K562 (cell line): ENCODE data around the gene C22orf39.

Experiments used
- ARID2 ChIP-seq: fragments of 450-650 bp; IDR thresholded peaks from 2 replicates; pipeline ENCODE4 v1.6.1; 2017; ENCODE audit warnings: antibody characterized with exemption, mild to moderate bottlenecking
- CHAMP1 ChIP-seq: fragments of 450-650 bp; IDR thresholded peaks from 2 replicates; pipeline ENCODE4 v1.6.1; 2016; ENCODE audit warnings: mild to moderate bottlenecking
- CREB1 ChIP-seq, 2 experiments: sonication (generic) in 1 of 2; formaldehyde crosslinking in 1 of 2; IDR thresholded peaks; 2 replicates each; pipeline versions ENCODE4 v1.6.1 to v1.8.0; 2012 to 2022; ENCODE audit warnings: inconsistent platforms in 1 of 2, mild to moderate bottlenecking in 1 of 2, missing genetic modification reagents in 1 of 2, moderate library complexity in 1 of 2
- CTCF ChIP-seq, 3 experiments: IDR thresholded peaks in 2 of 3; conservative IDR thresholded peaks in 1 of 3; 2 replicates each; pipeline ENCODE4 v1.5.1; 2011 to 2012; ENCODE audit warnings: low read length in 3 of 3, mild to moderate bottlenecking in 3 of 3, control low read depth in 2 of 3, improper control_type of control experiment in 1 of 3, inconsistent platforms in 1 of 3, low read depth in 1 of 3, mixed read lengths in 1 of 3, moderate library complexity in 1 of 3; ENCODE audit not compliant: insufficient read depth in 2 of 3
- MCM2 ChIP-seq: fragments of 450-650 bp; IDR thresholded peaks from 2 replicates; pipeline ENCODE4 v1.6.1; 2017; ENCODE audit warnings: low read depth, mild to moderate bottlenecking
- PHB2 ChIP-seq: fragments of 450-650 bp; IDR thresholded peaks from 2 replicates; pipeline ENCODE4 v1.6.1; 2017; ENCODE audit warnings: low read depth
- POLR2A ChIP-seq: fragments of 450-650 bp; conservative IDR thresholded peaks from 2 replicates; pipeline ENCODE4 v1.6.1; 2016
- SIN3A ChIP-seq, 2 experiments: fragments of 150-350 bp in 1 of 2; IDR thresholded peaks; 2 replicates each; pipeline ENCODE4 v1.6.1; 2011 to 2016; ENCODE audit warnings: borderline replicate concordance in 2 of 2, low read depth in 2 of 2, low read length in 2 of 2, mild to moderate bottlenecking in 2 of 2, moderate library complexity in 2 of 2; ENCODE audit not compliant: control insufficient read depth in 1 of 2
- ZNF280B ChIP-seq: fragments of 250-450 bp; sonication (Bioruptor Pico); IDR thresholded peaks from 2 replicates; pipeline ENCODE4 v1.5.1; 2021; ENCODE audit warnings: mild to moderate bottlenecking

GRCh38 chr22:19447330-19448075, at the start of gene C22orf39:
- TF ChIP-seq CTCF (IDR thresholded peaks at IDR 0.05 in 2 of 3, conservative IDR thresholded peaks at IDR 0.05 in 1 of 3; ENCODE audit: insufficient read depth in 2 of 3, low read depth in 1 of 3, low read length in 3 of 3) (0 out of 6 replicates have a peak, but pooled peaks of 1 of the 3 experiments have one; percentile 17), CREB1 (IDR thresholded peaks at IDR 0.05) (peak; percentile 86), CREB1 (CRISPR knock-in tag; IDR thresholded peaks at IDR 0.05) (no peak), MCM2 (no peak), SIN3A (IDR thresholded peaks at IDR 0.05; ENCODE audit: borderline replicate concordance in 2 of 2, control insufficient read depth in 1 of 2, low read depth in 2 of 2, low read length in 2 of 2) (peak in 1 of 2 experiments; percentile 28; a peak in 3 of 4 replicates), PHB2 (no peak), ARID2 (no peak), CHAMP1 (no peak), ZNF280B (CRISPR knock-in tag) (peak; percentile 82), POLR2A (peak; percentile 97)
